HepG2 (cell line): ENCODE measurements around the gene INKA2. TPM values are rescaled to one million over a fixed set of nuclear protein-coding genes. Genes with fewer than 3 reads are reported as not detected.

ENCODE experiments used
- AGO1 ChIP-seq: fragments of 200-400 bp; formaldehyde crosslinking; IDR thresholded peaks from 2 replicates; pipeline ENCODE4 v1.6.1; 2017; ENCODE audit warnings: mild to moderate bottlenecking, low read depth, low read length, moderate library complexity; ENCODE audit not compliant: poor library complexity, severe bottlenecking
- CREB1 ChIP-seq, 2 experiments: fragments of 450-650 bp in 1 of 2; IDR thresholded peaks; 2 replicates each; pipeline ENCODE4 v1.6.1; 2016 to 2017; ENCODE audit warnings: control low read depth in 1 of 2, mild to moderate bottlenecking in 1 of 2, missing compliant biosample characterization in 1 of 2, missing genetic modification characterization in 1 of 2
- FOXM1 ChIP-seq: sonication (generic); formaldehyde crosslinking; IDR thresholded peaks from 2 replicates; pipeline ENCODE4 v1.5.0; 2020; ENCODE audit warnings: missing genetic modification reagents
- MIER3 ChIP-seq: IDR thresholded peaks from 2 replicates; pipeline ENCODE4 v1.6.1; 2016; ENCODE audit warnings: missing compliant biosample characterization, borderline replicate concordance
- NFE2 ChIP-seq: sonication (generic); formaldehyde crosslinking; IDR thresholded peaks from 2 replicates; pipeline ENCODE4 v1.4.0; 2020; ENCODE audit warnings: missing genetic modification reagents
- POLR2G ChIP-seq: fragments of 200-400 bp; formaldehyde crosslinking; IDR thresholded peaks from 2 replicates; pipeline ENCODE4 v1.6.1; 2018; ENCODE audit warnings: mild to moderate bottlenecking, low read depth, low read length, moderate library complexity
- ZNF101 ChIP-seq: sonication (generic); formaldehyde crosslinking; IDR thresholded peaks from 2 replicates; pipeline ENCODE4 v1.4.0; 2020; ENCODE audit warnings: mild to moderate bottlenecking, low read depth, missing genetic modification reagents, borderline replicate concordance
- ZNF44 ChIP-seq: sonication (generic); formaldehyde crosslinking; IDR thresholded peaks from 2 replicates; pipeline ENCODE4 v1.5.1; 2020; ENCODE audit warnings: mild to moderate bottlenecking, missing genetic modification reagents
- ZNF446 ChIP-seq: sonication (generic); formaldehyde crosslinking; IDR thresholded peaks from 2 replicates; pipeline ENCODE4 v1.5.0; 2020; ENCODE audit warnings: mild to moderate bottlenecking, missing genetic modification reagents
- ZNF678 ChIP-seq: sonication (generic); formaldehyde crosslinking; IDR thresholded peaks from 2 replicates; pipeline ENCODE4 v1.4.0; 2020; ENCODE audit warnings: mild to moderate bottlenecking, missing genetic modification reagents
- ZSCAN21 ChIP-seq: sonication (generic); formaldehyde crosslinking; IDR thresholded peaks from 2 replicates; pipeline ENCODE4 v1.8.0; 2022; ENCODE audit warnings: mild to moderate bottlenecking, missing genetic modification reagents, moderate library complexity, borderline replicate concordance
- ZSCAN29 ChIP-seq: sonication (generic); formaldehyde crosslinking; conservative IDR thresholded peaks from 2 replicates; pipeline ENCODE4 v1.4.0; 2020; ENCODE audit warnings: mild to moderate bottlenecking, missing genetic modification reagents
- polyA plus RNA-seq, 8 experiments: library from polyadenylated mRNA; depleted of rRNA in 3 of 8; stranded (reverse) in 7 of 8; unstranded in 1 of 8; fragments of >200 nt; fragmentation: Illumina TruSeq in 4 of 8; extraction: Trizol in 4 of 8; gene quantifications; 2 replicates each; pipeline versions ENCODE4 v1.2.1 to v1.2.3, GENCODE V29; 2011 to 2016; ENCODE audit warnings: low read depth in 4 of 8, missing spikeins in 1 of 8, mixed read lengths in 1 of 8; ENCODE audit not compliant: insufficient read depth in 1 of 8
- total RNA-seq, 5 experiments: library from RNA; depleted of rRNA; stranded (reverse); fragments of >200 nt; fragmentation: Illumina TruSeq; extraction: Trizol; gene quantifications; 2 replicates each; pipeline ENCODE4 v1.2.3, GENCODE V29; 2016; ENCODE audit warnings: low read depth in 1 of 5
- TF ChIP-seq, protein P1 (sequence below): fragments of 450-650 bp; IDR thresholded peaks from 2 replicates; pipeline ENCODE4 v1.6.1; 2017; ENCODE audit warnings: mild to moderate bottlenecking
- TF ChIP-seq, protein P2 (sequence below): sonication (generic); formaldehyde crosslinking; IDR thresholded peaks from 2 replicates; pipeline ENCODE4 v1.4.0; 2020; ENCODE audit warnings: mild to moderate bottlenecking, missing genetic modification reagents
- TF ChIP-seq, protein P3 (sequence below): sonication (generic); formaldehyde crosslinking; IDR thresholded peaks from 2 replicates; pipeline ENCODE4 v1.5.1; 2020; ENCODE audit warnings: mild to moderate bottlenecking, missing genetic modification reagents, borderline replicate concordance
- TF ChIP-seq, protein P4 (sequence below): sonication (generic); formaldehyde crosslinking; IDR thresholded peaks from 2 replicates; pipeline ENCODE4 v1.5.1; 2020; ENCODE audit warnings: mild to moderate bottlenecking, moderate library complexity, missing genetic modification reagents

Gene INKA2
- total and polyA plus RNA-seq, 2 of the 13 experiments (the other 11 are each of a cell fraction or from before 2014, with no cell fraction given): 2.6 to 4.6 TPM

DNA sequence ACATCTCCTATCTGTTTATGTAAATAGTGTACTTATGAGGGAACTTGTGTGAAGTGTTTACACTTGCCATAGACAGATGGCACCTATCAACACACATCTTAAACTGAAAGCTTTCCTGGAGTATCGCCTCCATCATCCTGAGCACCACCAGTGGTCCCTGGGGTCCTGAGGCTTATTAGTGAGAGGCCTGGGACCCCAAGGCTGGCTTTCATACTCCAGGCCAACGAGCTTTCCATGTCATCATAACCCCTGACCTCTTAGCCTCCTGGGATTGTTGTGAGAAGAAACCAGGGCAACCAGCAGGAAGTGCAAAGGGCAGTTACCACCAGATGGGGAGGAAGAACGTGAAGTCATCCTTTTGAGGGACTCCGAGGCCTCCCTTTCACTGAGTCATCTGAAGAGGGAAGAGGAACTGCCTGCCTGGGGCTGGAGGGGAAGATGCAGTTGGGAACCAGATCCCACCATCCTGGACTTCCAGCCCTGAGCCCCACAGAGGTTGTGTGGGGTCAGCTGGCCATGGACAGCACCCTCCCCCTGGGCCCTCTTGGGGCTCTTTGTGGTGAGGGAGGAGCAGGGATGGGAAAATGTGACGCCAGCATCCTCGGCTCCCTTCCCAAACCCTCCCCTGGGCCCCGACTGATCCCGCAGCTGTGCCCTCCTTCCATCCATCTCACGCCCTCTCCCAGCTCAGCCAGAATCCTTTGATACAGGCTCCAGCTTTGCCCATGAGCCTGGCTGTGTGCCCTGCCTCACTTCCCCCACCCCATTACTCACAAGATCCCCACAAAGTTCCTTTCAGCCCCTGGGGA lies 5.8 kb downstream of the INKA2 start (continued):
- TF ChIP-seq, protein P1, sequence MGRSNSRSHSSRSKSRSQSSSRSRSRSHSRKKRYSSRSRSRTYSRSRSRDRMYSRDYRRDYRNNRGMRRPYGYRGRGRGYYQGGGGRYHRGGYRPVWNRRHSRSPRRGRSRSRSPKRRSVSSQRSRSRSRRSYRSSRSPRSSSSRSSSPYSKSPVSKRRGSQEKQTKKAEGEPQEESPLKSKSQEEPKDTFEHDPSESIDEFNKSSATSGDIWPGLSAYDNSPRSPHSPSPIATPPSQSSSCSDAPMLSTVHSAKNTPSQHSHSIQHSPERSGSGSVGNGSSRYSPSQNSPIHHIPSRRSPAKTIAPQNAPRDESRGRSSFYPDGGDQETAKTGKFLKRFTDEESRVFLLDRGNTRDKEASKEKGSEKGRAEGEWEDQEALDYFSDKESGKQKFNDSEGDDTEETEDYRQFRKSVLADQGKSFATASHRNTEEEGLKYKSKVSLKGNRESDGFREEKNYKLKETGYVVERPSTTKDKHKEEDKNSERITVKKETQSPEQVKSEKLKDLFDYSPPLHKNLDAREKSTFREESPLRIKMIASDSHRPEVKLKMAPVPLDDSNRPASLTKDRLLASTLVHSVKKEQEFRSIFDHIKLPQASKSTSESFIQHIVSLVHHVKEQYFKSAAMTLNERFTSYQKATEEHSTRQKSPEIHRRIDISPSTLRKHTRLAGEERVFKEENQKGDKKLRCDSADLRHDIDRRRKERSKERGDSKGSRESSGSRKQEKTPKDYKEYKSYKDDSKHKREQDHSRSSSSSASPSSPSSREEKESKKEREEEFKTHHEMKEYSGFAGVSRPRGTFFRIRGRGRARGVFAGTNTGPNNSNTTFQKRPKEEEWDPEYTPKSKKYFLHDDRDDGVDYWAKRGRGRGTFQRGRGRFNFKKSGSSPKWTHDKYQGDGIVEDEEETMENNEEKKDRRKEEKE: no peak
- TF ChIP-seq, protein P2, sequence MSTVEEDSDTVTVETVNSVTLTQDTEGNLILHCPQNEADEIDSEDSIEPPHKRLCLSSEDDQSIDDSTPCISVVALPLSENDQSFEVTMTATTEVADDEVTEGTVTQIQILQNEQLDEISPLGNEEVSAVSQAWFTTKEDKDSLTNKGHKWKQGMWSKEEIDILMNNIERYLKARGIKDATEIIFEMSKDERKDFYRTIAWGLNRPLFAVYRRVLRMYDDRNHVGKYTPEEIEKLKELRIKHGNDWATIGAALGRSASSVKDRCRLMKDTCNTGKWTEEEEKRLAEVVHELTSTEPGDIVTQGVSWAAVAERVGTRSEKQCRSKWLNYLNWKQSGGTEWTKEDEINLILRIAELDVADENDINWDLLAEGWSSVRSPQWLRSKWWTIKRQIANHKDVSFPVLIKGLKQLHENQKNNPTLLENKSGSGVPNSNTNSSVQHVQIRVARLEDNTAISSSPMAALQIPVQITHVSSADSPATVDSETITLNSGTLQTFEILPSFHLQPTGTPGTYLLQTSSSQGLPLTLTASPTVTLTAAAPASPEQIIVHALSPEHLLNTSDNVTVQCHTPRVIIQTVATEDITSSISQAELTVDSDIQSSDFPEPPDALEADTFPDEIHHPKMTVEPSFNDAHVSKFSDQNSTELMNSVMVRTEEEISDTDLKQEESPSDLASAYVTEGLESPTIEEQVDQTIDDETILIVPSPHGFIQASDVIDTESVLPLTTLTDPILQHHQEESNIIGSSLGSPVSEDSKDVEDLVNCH: no peak
- TF ChIP-seq, protein P3, sequence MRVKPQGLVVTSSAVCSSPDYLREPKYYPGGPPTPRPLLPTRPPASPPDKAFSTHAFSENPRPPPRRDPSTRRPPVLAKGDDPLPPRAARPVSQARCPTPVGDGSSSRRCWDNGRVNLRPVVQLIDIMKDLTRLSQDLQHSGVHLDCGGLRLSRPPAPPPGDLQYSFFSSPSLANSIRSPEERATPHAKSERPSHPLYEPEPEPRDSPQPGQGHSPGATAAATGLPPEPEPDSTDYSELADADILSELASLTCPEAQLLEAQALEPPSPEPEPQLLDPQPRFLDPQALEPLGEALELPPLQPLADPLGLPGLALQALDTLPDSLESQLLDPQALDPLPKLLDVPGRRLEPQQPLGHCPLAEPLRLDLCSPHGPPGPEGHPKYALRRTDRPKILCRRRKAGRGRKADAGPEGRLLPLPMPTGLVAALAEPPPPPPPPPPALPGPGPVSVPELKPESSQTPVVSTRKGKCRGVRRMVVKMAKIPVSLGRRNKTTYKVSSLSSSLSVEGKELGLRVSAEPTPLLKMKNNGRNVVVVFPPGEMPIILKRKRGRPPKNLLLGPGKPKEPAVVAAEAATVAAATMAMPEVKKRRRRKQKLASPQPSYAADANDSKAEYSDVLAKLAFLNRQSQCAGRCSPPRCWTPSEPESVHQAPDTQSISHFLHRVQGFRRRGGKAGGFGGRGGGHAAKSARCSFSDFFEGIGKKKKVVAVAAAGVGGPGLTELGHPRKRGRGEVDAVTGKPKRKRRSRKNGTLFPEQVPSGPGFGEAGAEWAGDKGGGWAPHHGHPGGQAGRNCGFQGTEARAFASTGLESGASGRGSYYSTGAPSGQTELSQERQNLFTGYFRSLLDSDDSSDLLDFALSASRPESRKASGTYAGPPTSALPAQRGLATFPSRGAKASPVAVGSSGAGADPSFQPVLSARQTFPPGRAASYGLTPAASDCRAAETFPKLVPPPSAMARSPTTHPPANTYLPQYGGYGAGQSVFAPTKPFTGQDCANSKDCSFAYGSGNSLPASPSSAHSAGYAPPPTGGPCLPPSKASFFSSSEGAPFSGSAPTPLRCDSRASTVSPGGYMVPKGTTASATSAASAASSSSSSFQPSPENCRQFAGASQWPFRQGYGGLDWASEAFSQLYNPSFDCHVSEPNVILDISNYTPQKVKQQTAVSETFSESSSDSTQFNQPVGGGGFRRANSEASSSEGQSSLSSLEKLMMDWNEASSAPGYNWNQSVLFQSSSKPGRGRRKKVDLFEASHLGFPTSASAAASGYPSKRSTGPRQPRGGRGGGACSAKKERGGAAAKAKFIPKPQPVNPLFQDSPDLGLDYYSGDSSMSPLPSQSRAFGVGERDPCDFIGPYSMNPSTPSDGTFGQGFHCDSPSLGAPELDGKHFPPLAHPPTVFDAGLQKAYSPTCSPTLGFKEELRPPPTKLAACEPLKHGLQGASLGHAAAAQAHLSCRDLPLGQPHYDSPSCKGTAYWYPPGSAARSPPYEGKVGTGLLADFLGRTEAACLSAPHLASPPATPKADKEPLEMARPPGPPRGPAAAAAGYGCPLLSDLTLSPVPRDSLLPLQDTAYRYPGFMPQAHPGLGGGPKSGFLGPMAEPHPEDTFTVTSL (CRISPR knock-in tag): peak; percentile 29; the same call in 1 of the 2 replicates
- no peak for TF ChIP-seq ZNF44
- TF ChIP-seq NFE2 (CRISPR knock-in tag): no peak
- TF ChIP-seq CREB1 (IDR thresholded peaks at IDR 0.05): peak; percentile 40
- no peak for TF ChIP-seq CREB1 (CRISPR knock-in tag; IDR thresholded peaks at IDR 0.05)
- TF ChIP-seq, protein P4, sequence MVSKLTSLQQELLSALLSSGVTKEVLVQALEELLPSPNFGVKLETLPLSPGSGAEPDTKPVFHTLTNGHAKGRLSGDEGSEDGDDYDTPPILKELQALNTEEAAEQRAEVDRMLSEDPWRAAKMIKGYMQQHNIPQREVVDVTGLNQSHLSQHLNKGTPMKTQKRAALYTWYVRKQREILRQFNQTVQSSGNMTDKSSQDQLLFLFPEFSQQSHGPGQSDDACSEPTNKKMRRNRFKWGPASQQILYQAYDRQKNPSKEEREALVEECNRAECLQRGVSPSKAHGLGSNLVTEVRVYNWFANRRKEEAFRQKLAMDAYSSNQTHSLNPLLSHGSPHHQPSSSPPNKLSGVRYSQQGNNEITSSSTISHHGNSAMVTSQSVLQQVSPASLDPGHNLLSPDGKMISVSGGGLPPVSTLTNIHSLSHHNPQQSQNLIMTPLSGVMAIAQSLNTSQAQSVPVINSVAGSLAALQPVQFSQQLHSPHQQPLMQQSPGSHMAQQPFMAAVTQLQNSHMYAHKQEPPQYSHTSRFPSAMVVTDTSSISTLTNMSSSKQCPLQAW (CRISPR knock-in tag): peak; percentile 76
- no peak for TF ChIP-seq AGO1
- no peak for TF ChIP-seq ZNF678 (CRISPR knock-in tag)
- TF ChIP-seq POLR2G: no peak
- TF ChIP-seq FOXM1: no peak
- no peak for TF ChIP-seq ZNF446
- no peak for TF ChIP-seq ZSCAN29 (CRISPR knock-in tag)
- TF ChIP-seq ZNF101 (CRISPR knock-in tag): no peak
- peak; percentile 39; the same call in 1 of the 2 replicates for TF ChIP-seq MIER3 (CRISPR knock-in tag)
- TF ChIP-seq ZSCAN21 (CRISPR knock-in tag): no peak
